A673 (cell line): ENCODE data around the gene KCNIP2. TPM values are rescaled to one million over a fixed set of nuclear protein-coding genes. Genes with fewer than 3 reads are reported as not detected.

ENCODE experiments used
- BruUV-seq: library from RNA; stranded (reverse); fragments of 400-500 nt; replicated peaks from 2 replicates; lab custom pipeline; 2021; lab: Mats Ljungman, UMichigan
- CTCF ChIA-PET: fragments of 300-600 bp; sonication (Branson Sonifier 250); formaldehyde crosslinking; loops from one replicate; lab custom pipeline; 2022; ENCODE audit warnings: antibody characterized with exemption; lab: Charles Lee
- POLR2A ChIA-PET: fragments of 300-600 bp; sonication (Branson Sonifier 250); formaldehyde crosslinking; loops from one replicate; lab custom pipeline; 2022; ENCODE audit warnings: antibody characterized with exemption; ENCODE audit not compliant: low non-redundant PET; lab: Charles Lee
- DNase-seq: peaks from one replicate; pipeline ENCODE4 v3.0.0-alpha.2; 2015; ENCODE audit warnings: low spot score
- H3K27ac ChIP-seq: fragments of 200-600 bp; sonication (generic); 2 replicates; pipeline ENCODE4 v1.5.1; 2016; ENCODE audit warnings: mixed run types, low read depth, mild to moderate bottlenecking, mixed read lengths, antibody characterized with exemption, low read length; ENCODE audit not compliant: poor library complexity, severe bottlenecking
- H3K27me3 ChIP-seq: fragments of 200-600 bp; sonication (generic); replicated peaks from 2 replicates; pipeline ENCODE4 v1.6.1; 2017; ENCODE audit warnings: mixed run types, low read depth, mild to moderate bottlenecking, mixed read lengths, antibody characterized with exemption, low read length; ENCODE audit not compliant: insufficient read depth, poor library complexity
- H3K36me3 ChIP-seq: fragments of 200-600 bp; sonication (generic); 2 replicates; pipeline ENCODE4 v1.6.1; 2016; ENCODE audit warnings: mixed run types, mild to moderate bottlenecking, mixed read lengths, antibody characterized with exemption, low read length; ENCODE audit not compliant: insufficient read depth, poor library complexity, severe bottlenecking
- H3K4me1 ChIP-seq: fragments of 200-600 bp; sonication (generic); 2 replicates; pipeline ENCODE4 v1.6.1; 2017; ENCODE audit warnings: mixed run types, mild to moderate bottlenecking, mixed read lengths, antibody characterized with exemption, low read length; ENCODE audit not compliant: insufficient read depth, poor library complexity, severe bottlenecking
- H3K4me3 ChIP-seq: fragments of 200-600 bp; sonication (generic); 2 replicates; pipeline ENCODE4 v1.5.1; 2016; ENCODE audit warnings: low read depth, mixed run types, mild to moderate bottlenecking, mixed read lengths, low read length; ENCODE audit not compliant: poor library complexity, severe bottlenecking
- H3K9me3 ChIP-seq: fragments of 200-600 bp; sonication (generic); 2 replicates; pipeline ENCODE4 v1.6.1; 2016; ENCODE audit warnings: mixed run types, low read depth, mild to moderate bottlenecking, mixed read lengths, antibody characterized with exemption, low read length; ENCODE audit not compliant: poor library complexity, severe bottlenecking
- CTCF ChIP-seq: fragments of 300-800, 200-600 bp; sonication (generic); conservative IDR thresholded peaks from 2 replicates; pipeline ENCODE4 v1.5.1; 2017; ENCODE audit warnings: low read depth, mild to moderate bottlenecking, antibody characterized with exemption, low read length, moderate library complexity, mixed read lengths
- EZH2 ChIP-seq: fragments of 200-600 bp; sonication (generic); IDR thresholded peaks from 2 replicates; pipeline ENCODE4 v1.6.1; 2017; ENCODE audit warnings: borderline replicate concordance, low read depth, mild to moderate bottlenecking, mixed read lengths, antibody characterized with exemption, low read length; ENCODE audit not compliant: poor library complexity, severe bottlenecking
- intact Hi-C: fragments of 100-400 bp; cut with micrococcal nuclease; formaldehyde crosslinking; loops from one replicate; pipeline ENCODE4 v1.10.0; 2022; ENCODE audit not compliant: unreplicated experiment
- total RNA-seq: library from RNA; stranded (reverse); gene quantifications from 2 replicates; pipeline ENCODE4 v1.2.3, GENCODE V29; 2021

Gene KCNIP2
- total RNA-seq, 1 experiment from 2014 or later: 0.86 TPM

- no TSS peak for BruUV-seq
- intact Hi-C loops: no loop called here
- POLR2A ChIA-PET: no interaction called here
Observed at GRCh38 chr10:101886521-101887312, 43.1 kb upstream of the KCNIP2 start.

GRCh38 chr10:101881036-101881774 is 37.6 kb upstream of the KCNIP2 start:
- ChIA-PET CTCF (interaction anchor here (0.6 kb wide), 1 partner anchor 9 kb away, joined by 7 read pairs; no protein-coding TSS in a partner anchor), POLR2A (interaction anchor here (0.6 kb wide), 1 partner anchor 40 kb away, joined by 3 read pairs; no protein-coding TSS in a partner anchor)
- TF ChIP-seq CTCF: no peak
- Histone ChIP-seq H3K4me1 (no peaks in the 10 kb centered on the region), H3K9me3 (no peaks in the 10 kb centered on the region), H3K27ac (no peak overlapping the region), H3K36me3 (no peaks in the 10 kb centered on the region), H3K27me3 (no peaks in the 10 kb centered on the region), H3K4me3 (no peak overlapping the region)
- no peak for DNase-seq
- BruUV-seq: no TSS peak
- intact Hi-C loops: no loop called here

More at GRCh38 chr10:101886521-101887312, 43.1 kb upstream of the KCNIP2 start:
- Histone ChIP-seq H3K36me3 (no peaks in the 10 kb centered on the region), H3K4me3 (no peak overlapping the region), H3K4me1 (no peaks in the 10 kb centered on the region), H3K27me3 (no peaks in the 10 kb centered on the region), H3K9me3 (no peaks in the 10 kb centered on the region), H3K27ac (no peak overlapping the region)
- CTCF ChIA-PET: interaction anchor here (2.6 kb wide), 1 partner anchor 123 kb away, joined by 12 read pairs; no protein-coding TSS in a partner anchor
- TF ChIP-seq CTCF: no peak
- TF ChIP-seq EZH2: no peak
- no peak for DNase-seq

- no peaks in the 10 kb centered on the region for H3K27me3 ChIP-seq
- CTCF ChIA-PET: interaction anchor here (0.6 kb wide), 1 partner anchor 10 kb away, joined by 7 read pairs; no protein-coding TSS in a partner anchor
- no peaks in the 10 kb centered on the region for H3K4me1 ChIP-seq
- TF ChIP-seq CTCF (no peak), EZH2 (no peak)
- H3K9me3 ChIP-seq: no peaks in the 10 kb centered on the region
- H3K36me3 ChIP-seq: no peaks in the 10 kb centered on the region
- intact Hi-C loops: no loop called here
- POLR2A ChIA-PET: no interaction called here
- no peak overlapping the region for H3K4me3 ChIP-seq
- DNase-seq: no peak
- BruUV-seq: no TSS peak
- no peak overlapping the region for H3K27ac ChIP-seq
Observed at GRCh38 chr10:101880232-101880573, 36.6 kb upstream of the KCNIP2 start.
